ACHN (cell line): ENCODE results near the gene AFM.
A peak's percentile ranks its signal among the peaks of the same experiment; 100 is the strongest.

ENCODE experiments used
- DNase-seq: peaks from one replicate; pipeline ENCODE4 v3.0.0-alpha.2; 2015
- in situ Hi-C: cut with HindIII; loops from 2 replicates; pipeline ENCODE4 v1.10.0; 2017; ENCODE audit warnings: low sequenced_read_pairs, low pct_ligation_motif_present, low pct_unique_long_range_greater_than_20kb

Gene AFM

GRCh38 chr4:73481358-73481757 lies at the start of gene AFM:
Gene AFM, plus strand, starts transcription at chr4:73481745. Its CDS starts 31 bp downstream, at chr4:73481776.
- in situ Hi-C loops = no loop called here
- no peak for DNase-seq

DNA sequence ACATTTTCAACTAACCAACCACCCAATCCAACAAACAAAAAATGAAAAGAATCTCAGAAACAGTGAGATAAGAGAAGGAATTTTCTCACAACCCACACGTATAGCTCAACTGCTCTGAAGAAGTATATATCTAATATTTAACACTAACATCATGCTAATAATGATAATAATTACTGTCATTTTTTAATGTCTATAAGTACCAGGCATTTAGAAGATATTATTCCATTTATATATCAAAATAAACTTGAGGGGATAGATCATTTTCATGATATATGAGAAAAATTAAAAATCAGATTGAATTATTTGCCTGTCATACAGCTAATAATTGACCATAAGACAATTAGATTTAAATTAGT lies 49.8 kb upstream of the AFM start:
- in situ Hi-C loops = no loop called here
- no peak for DNase-seq

- in situ Hi-C loops = no loop called here
- DNase-seq = no peak
These were observed 49.2 kb upstream of the AFM start for GRCh38 chr4:73432169-73433000.

- in situ Hi-C loops = no loop called here
These were observed 48.4 kb upstream of the AFM start for GRCh38 chr4:73433140-73433539.

GRCh38 chr4:73434311-73434710 lies 47.2 kb upstream of the AFM start:
- in situ Hi-C loops = no loop called here
- peak; percentile 30 for DNase-seq

More at GRCh38 chr4:73433140-73433539, 48.4 kb upstream of the AFM start:
- no peak for DNase-seq

DNA sequence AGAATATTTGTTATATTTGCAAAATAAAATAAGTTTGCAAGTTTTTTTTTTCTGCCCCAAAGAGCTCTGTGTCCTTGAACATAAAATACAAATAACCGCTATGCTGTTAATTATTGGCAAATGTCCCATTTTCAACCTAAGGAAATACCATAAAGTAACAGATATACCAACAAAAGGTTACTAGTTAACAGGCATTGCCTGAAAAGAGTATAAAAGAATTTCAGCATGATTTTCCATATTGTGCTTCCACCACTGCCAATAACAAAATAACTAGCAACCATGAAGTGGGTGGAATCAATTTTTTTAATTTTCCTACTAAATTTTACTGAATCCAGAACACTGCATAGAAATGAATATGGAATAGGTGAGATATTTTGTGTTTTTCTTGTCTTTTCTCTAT lies 45.6 kb upstream of the AFM start, which contains the start of gene AFP:
TSS of gene AFP (plus strand) at position 238 of the 400 bp plus-strand sequence. CDS start at position 280, 42 bp downstream.
- in situ Hi-C loops = no loop called here
- DNase-seq = no peak

DNA sequence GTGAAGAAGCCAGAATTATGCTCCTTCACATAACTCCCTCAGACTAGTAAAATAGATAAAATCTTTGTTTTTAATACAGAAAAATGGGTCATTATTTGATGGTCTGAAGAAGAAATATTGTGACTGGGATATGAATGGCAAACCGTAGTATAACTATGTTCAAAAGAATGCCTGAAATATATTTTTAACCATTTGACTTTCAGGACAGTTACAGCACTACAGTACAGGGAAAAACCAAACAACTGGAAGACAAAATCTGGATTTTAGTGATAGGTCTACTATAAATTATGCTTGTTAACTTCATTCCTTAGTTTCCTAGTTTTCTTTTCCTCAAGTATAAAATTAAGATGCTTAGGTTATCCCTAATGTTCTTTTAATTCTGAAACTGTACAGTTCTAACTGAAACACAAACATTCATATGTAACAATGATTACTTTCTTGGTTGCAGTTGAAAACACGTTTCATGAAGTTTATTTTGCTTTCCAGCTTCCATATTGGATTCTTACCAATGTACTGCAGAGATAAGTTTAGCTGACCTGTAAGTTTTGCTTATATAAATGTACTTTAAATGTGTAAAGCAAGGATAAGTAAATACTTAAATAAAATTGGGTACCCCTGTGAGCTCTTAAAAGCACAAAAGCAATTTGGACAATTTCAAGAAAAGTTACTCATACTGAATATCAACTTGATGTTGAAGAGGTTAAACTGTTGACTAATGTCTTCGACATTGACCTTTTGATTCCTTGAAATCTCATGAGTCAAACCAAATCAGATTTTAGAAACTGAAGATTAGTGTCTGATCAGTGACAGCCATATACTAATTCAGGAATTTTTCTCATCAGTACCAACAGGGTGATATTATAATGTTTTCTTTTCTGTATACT lies 44.6 kb upstream of the AFM start:
- in situ Hi-C loops = no loop called here
- DNase-seq = no peak

- in situ Hi-C loops = no loop called here
These were observed 44.0 kb upstream of the AFM start for GRCh38 chr4:73437558-73437956.

GRCh38 chr4:73438048-73438447 lies 43.5 kb upstream of the AFM start:
- DNase-seq = no peak
- in situ Hi-C loops = no loop called here

More at GRCh38 chr4:73437558-73437956, 44.0 kb upstream of the AFM start:
- no peak for DNase-seq

DNA sequence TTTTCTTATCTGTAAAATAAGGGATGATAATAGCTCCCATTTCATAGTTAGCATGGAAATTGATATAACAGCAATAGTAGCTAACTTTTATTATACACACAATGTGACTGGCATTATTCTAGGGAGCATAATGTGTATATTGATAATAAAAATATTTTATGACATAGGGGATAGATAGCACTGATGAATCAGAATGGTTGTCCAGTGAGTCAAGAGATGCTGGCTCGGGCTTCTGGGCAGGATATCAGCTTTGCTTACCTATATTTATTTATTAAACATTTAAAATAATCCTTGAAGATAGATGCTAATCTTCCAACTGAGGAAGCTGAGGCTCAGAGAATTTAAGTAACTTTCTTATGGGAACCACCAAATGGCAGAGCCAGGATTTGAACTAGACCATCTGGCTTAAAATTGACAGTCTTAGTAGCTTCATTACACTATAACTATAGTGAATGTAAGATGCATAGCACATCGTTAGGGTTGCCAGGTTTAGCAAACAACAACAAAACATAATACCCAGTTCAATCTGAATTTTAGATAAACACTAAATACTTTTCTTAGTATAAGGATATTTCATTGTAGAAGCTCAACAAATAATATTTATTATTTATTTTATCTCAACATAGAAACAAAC lies 42.8 kb upstream of the AFM start:
- DNase-seq = no peak
- in situ Hi-C loops = no loop called here

GRCh38 chr4:73439445-73439844 lies 42.1 kb upstream of the AFM start:
- in situ Hi-C loops = no loop called here
- DNase-seq = no peak

GRCh38 chr4:73439991-73440390 lies 41.6 kb upstream of the AFM start:
- in situ Hi-C loops = no loop called here
- DNase-seq = no peak

GRCh38 chr4:73440653-73441052 lies 40.9 kb upstream of the AFM start:
- no peak for DNase-seq
- in situ Hi-C loops = no loop called here

- in situ Hi-C loops = no loop called here
- no peak for DNase-seq
These were observed 39.3 kb upstream of the AFM start for GRCh38 chr4:73442275-73442674.

- in situ Hi-C loops = no loop called here
- DNase-seq = no peak
These were observed 38.3 kb upstream of the AFM start for GRCh38 chr4:73443224-73443623.

- in situ Hi-C loops = no loop called here
- no peak for DNase-seq
These were observed 35.9 kb upstream of the AFM start for GRCh38 chr4:73445383-73446335.

DNA sequence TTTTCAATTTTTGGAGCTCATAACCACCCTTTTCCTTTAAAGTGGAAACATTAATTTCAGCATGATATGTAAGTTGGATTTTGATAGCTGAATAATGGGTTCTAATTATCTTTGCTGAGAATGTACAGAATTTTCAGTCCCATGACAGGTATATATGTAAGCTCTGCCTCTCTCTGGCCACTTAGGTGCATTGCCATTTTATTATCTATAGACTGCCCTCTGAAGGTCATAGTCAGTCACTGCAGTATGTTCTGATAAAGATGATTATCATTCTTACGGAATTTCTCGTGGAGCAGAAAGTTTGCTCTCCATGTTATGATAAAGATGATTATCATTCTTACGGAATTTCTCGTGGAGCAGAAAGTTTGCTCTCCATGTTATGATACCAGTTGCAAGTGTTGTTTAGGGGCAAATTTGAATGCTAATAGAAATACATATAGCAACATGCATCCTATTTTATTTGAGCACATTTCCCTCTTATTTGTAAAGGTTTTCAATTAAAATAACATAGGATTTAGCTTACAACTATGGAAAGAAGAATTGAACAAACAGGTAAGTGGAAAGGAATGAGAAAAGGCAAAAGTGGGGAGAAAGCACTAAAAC lies 35.1 kb upstream of the AFM start:
- peak; percentile 66 for DNase-seq
- in situ Hi-C loops = no loop called here

GRCh38 chr4:73447671-73448070 lies 33.9 kb upstream of the AFM start:
- in situ Hi-C loops = no loop called here
- no peak for DNase-seq
